ENCODE measurements around the gene SV2C.

SV2C gene

GRCh38 chr5:76163111-76163628, 80.0 kb downstream of the SV2C start:
- no peak for DNase-seq (ENCODE audit: low spot score)

GRCh38 chr5:76165029-76165428, 81.8 kb downstream of the SV2C start:
- no peak for DNase-seq (ENCODE audit: low spot score)

- DNase-seq (ENCODE audit: low spot score): no peak
Measured at GRCh38 chr5:76165711-76166374, 82.7 kb downstream of the SV2C start.

GRCh38 chr5:76166886-76167576, 83.8 kb downstream of the SV2C start:
- DNase-seq (ENCODE audit: low spot score): no peak

GRCh38 chr5:76169146-76169905, 86.1 kb downstream of the SV2C start:
- no peak for DNase-seq (ENCODE audit: low spot score)

- no peak for DNase-seq (ENCODE audit: low spot score)
Measured at GRCh38 chr5:76174101-76174500, 90.9 kb downstream of the SV2C start.

GRCh38 chr5:76175051-76175666, 92.0 kb downstream of the SV2C start:
- DNase-seq (ENCODE audit: low spot score): peak; percentile 77

GRCh38 chr5:76175821-76176403, 92.7 kb downstream of the SV2C start:
- DNase-seq (ENCODE audit: low spot score): no peak

- DNase-seq (ENCODE audit: low spot score): no peak
Measured at GRCh38 chr5:76177978-76178377, 94.8 kb downstream of the SV2C start.

GRCh38 chr5:76178913-76179312, 95.7 kb downstream of the SV2C start:
- no peak for DNase-seq (ENCODE audit: low spot score)

GRCh38 chr5:76180814-76181805, 97.9 kb downstream of the SV2C start:
- DNase-seq (ENCODE audit: low spot score): no peak

- no peak for DNase-seq (ENCODE audit: low spot score)
Measured at GRCh38 chr5:76187386-76187785, 104.2 kb downstream of the SV2C start.

GRCh38 chr5:76190356-76190755, 107.2 kb downstream of the SV2C start:
- no peak for DNase-seq (ENCODE audit: low spot score)

- DNase-seq (ENCODE audit: low spot score): no peak
Measured at GRCh38 chr5:76192837-76193236, 109.7 kb downstream of the SV2C start.

GRCh38 chr5:76193635-76194034, 110.5 kb downstream of the SV2C start:
- no peak for DNase-seq (ENCODE audit: low spot score)

GRCh38 chr5:76194340-76194739, 111.2 kb downstream of the SV2C start:
- no peak for DNase-seq (ENCODE audit: low spot score)

- no peak for DNase-seq (ENCODE audit: low spot score)
Measured at GRCh38 chr5:76196457-76196856, 113.3 kb downstream of the SV2C start.

- no peak for DNase-seq (ENCODE audit: low spot score)
Measured at GRCh38 chr5:76196886-76197489, 113.8 kb downstream of the SV2C start.

GRCh38 chr5:76197726-76198125, 114.5 kb downstream of the SV2C start:
- no peak for DNase-seq (ENCODE audit: low spot score)

Measured in AG08396 (cell line).